IMR-90 (cell line): ENCODE data around the gene XRCC5. TPM values are rescaled to one million over a fixed set of nuclear protein-coding genes. Genes with fewer than 3 reads are reported as not detected.
A peak's percentile ranks its signal among the peaks of the same experiment; 100 is the strongest.

Experiments
- ATAC-seq: fragments of 200-7000 bp; cut with Tn5 transposase; 2 replicates; pipeline ENCODE4 v1.9.1; 2020; ENCODE audit warnings: low read depth, mild to moderate bottlenecking, moderate library complexity
- BruUV-seq: library from RNA; stranded (reverse); fragments of 400-500 nt; replicated peaks from 2 replicates; lab custom pipeline; 2021; lab: Mats Ljungman, UMichigan
- CTCF ChIA-PET: fragments of 300-600 bp; formaldehyde crosslinking; extraction: SDS; loops from one replicate; lab custom pipeline; 2021; ENCODE audit warnings: antibody characterized with exemption; lab: Yijun Ruan, JAX
- POLR2A ChIA-PET: fragments of 300-600 bp; sonication (Branson Sonifier 250); formaldehyde crosslinking; loops from one replicate; lab custom pipeline; 2022; ENCODE audit warnings: antibody characterized with exemption; ENCODE audit not compliant: unreplicated experiment; lab: Charles Lee
- DNase-seq: peaks from one replicate; pipeline ENCODE4 v3.0.0; 2013
- H2AFZ ChIP-seq: replicated peaks from 2 replicates; pipeline ENCODE3; 2013; ENCODE audit warnings: low read length, mild to moderate bottlenecking; ENCODE audit not compliant: poor library complexity
- H2AK5ac ChIP-seq: 2 replicates; pipeline ENCODE4 v1.6.1; 2013; ENCODE audit warnings: low read depth, low read length, inconsistent platforms
- H2AK9ac ChIP-seq: replicated peaks from 2 replicates; pipeline ENCODE3; 2013; ENCODE audit warnings: mild to moderate bottlenecking, low read depth, low read length, moderate library complexity; ENCODE audit not compliant: poor library complexity
- H2BK120ac ChIP-seq: 2 replicates; pipeline ENCODE4 v1.6.1; 2013; ENCODE audit warnings: low read depth, low read length, inconsistent platforms
- H2BK15ac ChIP-seq: 3 replicates; pipeline ENCODE4 v1.6.1; 2013; ENCODE audit warnings: low read depth, low read length, inconsistent platforms
- H2BK20ac ChIP-seq: 2 replicates; pipeline ENCODE4 v1.6.1; 2013; ENCODE audit warnings: low read depth, mild to moderate bottlenecking, inconsistent platforms, low read length, moderate library complexity
- H2BK5ac ChIP-seq: 2 replicates; pipeline ENCODE4 v1.6.1; 2013; ENCODE audit warnings: mild to moderate bottlenecking, low read depth, low read length, inconsistent platforms; ENCODE audit not compliant: poor library complexity, severe bottlenecking
- H3K14ac ChIP-seq: replicated peaks from 2 replicates; pipeline ENCODE4 v1.6.1; 2013; ENCODE audit warnings: low read depth, low read length, inconsistent platforms
- H3K18ac ChIP-seq: 2 replicates; pipeline ENCODE4 v1.6.1; 2013; ENCODE audit warnings: low read depth, low read length, control low read depth
- H3K23ac ChIP-seq: 2 replicates; pipeline ENCODE4 v1.6.1; 2013; ENCODE audit warnings: low read depth, low read length, inconsistent platforms
- H3K27ac ChIP-seq: 2 replicates; pipeline ENCODE4 v1.5.1; 2013; ENCODE audit warnings: mild to moderate bottlenecking, control low read depth, low read length; ENCODE audit not compliant: insufficient read depth
- H3K27me3 ChIP-seq: 2 replicates; pipeline ENCODE4 v1.6.1; 2013; ENCODE audit warnings: low read length; ENCODE audit not compliant: control insufficient read depth, insufficient read depth
- H3K36me3 ChIP-seq: 2 replicates; pipeline ENCODE4 v1.6.1; 2013; ENCODE audit warnings: low read length, mixed read lengths; ENCODE audit not compliant: control insufficient read depth, insufficient read depth
- H3K4ac ChIP-seq: 2 replicates; pipeline ENCODE4 v1.6.1; 2013; ENCODE audit warnings: low read depth, low read length, inconsistent platforms
- H3K4me1 ChIP-seq: 2 replicates; pipeline ENCODE4 v1.6.1; 2013; ENCODE audit warnings: low read length, mixed read lengths; ENCODE audit not compliant: control insufficient read depth, insufficient read depth
- H3K4me2 ChIP-seq: 2 replicates; pipeline ENCODE4 v1.6.1; 2013; ENCODE audit warnings: low read depth, mild to moderate bottlenecking, control low read depth, low read length, moderate library complexity
- H3K4me3 ChIP-seq: 2 replicates; pipeline ENCODE4 v1.5.1; 2013; ENCODE audit warnings: low read depth, mild to moderate bottlenecking, control low read depth, low read length, moderate library complexity; ENCODE audit not compliant: insufficient read depth
- H3K56ac ChIP-seq: 2 replicates; pipeline ENCODE4 v1.6.1; 2013; ENCODE audit warnings: low read length, inconsistent platforms; ENCODE audit not compliant: insufficient read depth; ENCODE audit errors: extremely low read depth
- H3K79me1 ChIP-seq, 2 experiments: 2 replicates each; pipeline ENCODE4 v1.6.1; 2013; ENCODE audit warnings: low read length in 2 of 2, inconsistent platforms in 1 of 2, low read depth in 1 of 2
- H3K9ac ChIP-seq: 2 replicates; pipeline ENCODE4 v1.6.1; 2013; ENCODE audit warnings: low read depth, low read length, control low read depth
- H3K9me1 ChIP-seq: 2 replicates; pipeline ENCODE4 v1.6.1; 2013; ENCODE audit warnings: low read length, inconsistent platforms; ENCODE audit not compliant: insufficient read depth
- H3K9me3 ChIP-seq: 2 replicates; pipeline ENCODE4 v1.6.1; 2013; ENCODE audit warnings: low read length; ENCODE audit not compliant: control insufficient read depth, insufficient read depth
- H4K20me1 ChIP-seq: 2 replicates; pipeline ENCODE4 v1.6.1; 2013; ENCODE audit warnings: low read length, inconsistent platforms; ENCODE audit not compliant: insufficient read depth
- H4K5ac ChIP-seq: 2 replicates; pipeline ENCODE4 v1.6.1; 2013; ENCODE audit warnings: mild to moderate bottlenecking, low read depth, low read length, control low read depth
- H4K8ac ChIP-seq, 2 experiments: 2 replicates each; pipeline ENCODE4 v1.6.1; 2013; ENCODE audit warnings: low read depth in 2 of 2, low read length in 2 of 2, control low read depth in 1 of 2, inconsistent platforms in 1 of 2
- H4K91ac ChIP-seq: 2 replicates; pipeline ENCODE4 v1.6.1; 2013; ENCODE audit warnings: low read depth, low read length, inconsistent platforms; ENCODE audit not compliant: insufficient read depth
- BHLHE40 ChIP-seq: fragments of 150-350 bp; IDR thresholded peaks from 2 replicates; pipeline ENCODE4 v1.6.1; 2016; ENCODE audit warnings: mild to moderate bottlenecking, low read depth, low read length
- CEBPB ChIP-seq: IDR thresholded peaks from 2 replicates; pipeline ENCODE4 v1.6.1; 2012; ENCODE audit warnings: low read depth, low read length, improper control_type of control experiment
- FOS ChIP-seq: fragments of 150-350 bp; IDR thresholded peaks from 2 replicates; pipeline ENCODE4 v1.6.1; 2016; ENCODE audit warnings: low read depth, low read length
- MAFK ChIP-seq: IDR thresholded peaks from 2 replicates; pipeline ENCODE4 v1.6.1; 2012; ENCODE audit warnings: low read depth, low read length, improper control_type of control experiment
- MAZ ChIP-seq: IDR thresholded peaks from 2 replicates; pipeline ENCODE4 v1.6.1; 2012; ENCODE audit warnings: low read depth, mild to moderate bottlenecking, low read length, improper control_type of control experiment, moderate library complexity, borderline replicate concordance
- MXI1 ChIP-seq: IDR thresholded peaks from 2 replicates; pipeline ENCODE4 v1.6.1; 2012; ENCODE audit warnings: low read depth, mild to moderate bottlenecking, low read length, moderate library complexity, borderline replicate concordance
- POLR2A ChIP-seq: IDR thresholded peaks from 2 replicates; pipeline ENCODE4 v1.6.1; 2012; ENCODE audit warnings: mild to moderate bottlenecking, low read depth, low read length
- RAD21 ChIP-seq: IDR thresholded peaks from 2 replicates; pipeline ENCODE4 v1.6.1; 2012; ENCODE audit warnings: low read length, improper control_type of control experiment
- RCOR1 ChIP-seq: IDR thresholded peaks from 2 replicates; pipeline ENCODE4 v1.6.1; 2012; ENCODE audit warnings: mild to moderate bottlenecking, low read length, improper control_type of control experiment; ENCODE audit not compliant: insufficient replicate concordance
- RFX5 ChIP-seq: IDR thresholded peaks from 2 replicates; pipeline ENCODE4 v1.8.0; 2012; ENCODE audit warnings: low read depth, mild to moderate bottlenecking, low read length, moderate library complexity
- SMC3 ChIP-seq: fragments of 150-350 bp; IDR thresholded peaks from 2 replicates; pipeline ENCODE4 v1.6.1; 2016; ENCODE audit warnings: low read depth, mild to moderate bottlenecking, antibody characterized with exemption, low read length, moderate library complexity
- WGBS, 2 experiments: methylation state at CpG; one replicate each; pipeline versions ENCODE4 v1.1.5 to v1.1.7; 2013; ENCODE audit warnings: missing lambda C conversion rate in 2 of 2; ENCODE audit not compliant: insufficient read length in 1 of 2; ENCODE audit errors: extremely low coverage in 2 of 2; 5-methylcytosine and 5-hydroxymethylcytosine counted together
- dilution Hi-C: fragments of 300-500 bp; cut with HindIII; formaldehyde crosslinking; loops from one replicate; pipeline ENCODE4 v1.14.3; 2018; ENCODE audit warnings: low sequenced_read_pairs; ENCODE audit not compliant: unreplicated experiment
- in situ Hi-C: fragments of 300-500 bp; cut with MboI; formaldehyde crosslinking; loops from 3 replicates; pipeline ENCODE4 v1.14.3; 2019; ENCODE audit warnings: low sequenced_read_pairs, inconsistent platforms, mixed read lengths
- intact Hi-C: fragments of 100-400 bp; cut with micrococcal nuclease; formaldehyde crosslinking; loops from 2 replicates; pipeline ENCODE4 v1.10.0; 2022
- polyA plus RNA-seq, 3 experiments: library from polyadenylated mRNA; depleted of rRNA; stranded (reverse); fragments of >200 nt; gene quantifications; 2 replicates each; pipeline ENCODE4 v1.2.3, GENCODE V29; 2012; ENCODE audit warnings: low replicate concordance in 1 of 3
- total RNA-seq: library from RNA; depleted of rRNA; stranded (reverse); fragments of >200 nt; gene quantifications from 2 replicates; pipeline ENCODE4 v1.2.3, GENCODE V29; 2012

The XRCC5 gene
- total and polyA plus RNA-seq, 2 of the 4 experiments (the other 2 are of a cell fraction): 144 to 509 TPM

- Histone ChIP-seq H2AK9ac (no peak overlapping the region), H4K91ac (no peak overlapping the region), H3K56ac (peak overlapping the region; percentile 37; the same call in 1 of the 2 replicates), H3K9ac (peak overlapping the region; percentile 84), H3K4me3 (peak overlapping the region; percentile 95), H3K79me1 (peaks cover 3 to 16% of the 10 kb centered on the region in 2 experiments; a peak in 3 of 4 replicates), H2BK5ac (no peak overlapping the region), H3K9me3 (no peaks in the 10 kb centered on the region), H3K27me3 (no peaks in the 10 kb centered on the region), H2BK15ac (no peak overlapping the region), H4K8ac (peak overlapping the region; percentile 88 to 89; a peak in 3 of 4 replicates), H2BK20ac (no peak overlapping the region), H2BK120ac (no peak overlapping the region), H3K9me1 (peaks cover 11% of the 10 kb centered on the region), H2AFZ (peak overlapping the region; percentile 100), H4K5ac (peak overlapping the region; percentile 72), H3K27ac (no peak overlapping the region), H2AK5ac (no peak overlapping the region), H3K4ac (peak overlapping the region; percentile 87), H3K18ac (no peak overlapping the region), H3K4me1 (0 out of 2 replicates have a peak, but pooled peaks cover 2% of the 10 kb centered on the region), H3K4me2 (peak overlapping the region; percentile 94), H4K20me1 (no peaks in the 10 kb centered on the region), H3K36me3 (no peaks in the 10 kb centered on the region), H3K23ac (peak overlapping the region; percentile 81), H3K14ac (peak overlapping the region; percentile 89)
- ChIA-PET POLR2A (no interaction called here), CTCF (interaction anchor here (0.6 kb wide), 1 partner anchor 62 kb away, joined by 3 read pairs; no protein-coding TSS in a partner anchor)
- DNase-seq (no peak), ATAC-seq (no peak)
- WGBS, 2 experiments: no CpG with 5 or more reads among the region's 1 CpG
- intact Hi-C loops (no loop called here), in situ Hi-C loops (no loop called here), dilution Hi-C loops (no loop called here)
- no peak for TF ChIP-seq CEBPB
- TF ChIP-seq MXI1: no peak
- TF ChIP-seq RCOR1: no peak
- no peak for TF ChIP-seq RFX5
- TF ChIP-seq FOS: no peak
- TF ChIP-seq BHLHE40: no peak
- no peak for TF ChIP-seq POLR2A
- no peak for TF ChIP-seq MAFK
- no peak for TF ChIP-seq SMC3
- TF ChIP-seq RAD21: no peak
- TF ChIP-seq MAZ: no peak
- BruUV-seq: no TSS peak
Observed at GRCh38 chr2:216081012-216081411, 28.1 kb upstream of the XRCC5 start.
